ENCODE data around the gene ZNF329. TPM values are rescaled to one million over a fixed set of nuclear protein-coding genes. Genes with fewer than 3 reads are reported as not detected.

Gene ZNF329
- total RNA-seq, 1 donor from 2014 or later, result 21.8 TPM

DNA sequence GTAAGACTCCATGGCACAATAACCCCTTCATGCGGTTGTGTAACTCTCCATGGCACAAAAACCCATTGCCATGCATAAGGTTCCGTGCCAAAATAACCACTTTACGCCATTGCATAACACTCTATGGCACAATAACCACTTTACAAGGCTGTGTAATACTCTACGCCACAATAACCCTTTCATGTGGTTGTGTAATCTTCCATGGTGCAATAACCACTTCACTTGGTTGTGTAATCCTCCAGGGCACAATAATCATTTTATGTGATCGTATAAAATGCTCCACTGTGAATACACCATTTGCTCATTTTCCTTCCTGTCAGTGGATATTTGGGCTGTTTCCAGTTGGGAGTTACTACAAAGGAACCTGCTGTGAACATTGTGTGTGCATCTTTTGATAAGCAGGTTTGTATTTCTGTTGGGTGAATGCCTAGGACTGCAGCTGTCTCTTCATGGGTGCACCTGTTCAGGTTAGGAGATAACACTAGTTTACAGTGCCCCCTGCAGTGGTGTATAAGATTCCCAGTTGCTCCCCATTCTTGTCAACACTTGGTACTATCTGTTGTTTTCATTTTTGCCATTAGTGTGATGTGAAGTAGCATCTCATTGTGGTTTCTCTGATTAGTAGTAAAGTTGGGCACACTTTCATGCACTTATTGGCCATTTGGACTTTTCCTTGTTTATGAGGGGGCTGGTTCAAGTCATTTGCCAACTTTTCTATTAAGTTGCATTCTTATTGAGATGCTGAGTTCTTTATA, 31.4 kb downstream of the ZNF329 start:
- no peak for DNase-seq (ENCODE audit: low read depth)

GRCh38 chr19:58117841-58118575, 32.6 kb downstream of the ZNF329 start:
- no peak for DNase-seq (ENCODE audit: low read depth)

GRCh38 chr19:58108546-58108817, 42.1 kb downstream of the ZNF329 start:
- no peak for DNase-seq (ENCODE audit: low read depth)

- no peak for DNase-seq (ENCODE audit: low read depth)
These were observed 42.6 kb downstream of the ZNF329 start for GRCh38 chr19:58107778-58108545.

DNA sequence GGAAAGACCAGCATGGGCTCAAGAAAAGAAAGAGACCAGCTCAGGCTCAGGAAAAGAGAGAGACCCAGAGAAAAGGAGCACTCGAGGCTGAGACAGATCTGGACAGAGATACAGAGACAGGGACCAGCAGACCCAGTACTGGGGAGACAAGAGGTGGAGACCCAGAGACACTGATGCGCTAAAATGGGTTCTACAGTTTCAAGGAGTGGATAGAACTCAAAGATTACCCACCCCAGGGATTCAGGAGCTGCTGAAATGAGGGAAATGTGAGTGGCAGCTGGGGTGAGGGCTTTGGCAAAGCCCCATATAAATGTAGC, 51.9 kb downstream of the ZNF329 start:
- no peak for DNase-seq (ENCODE audit: low read depth)

- DNase-seq (ENCODE audit: low read depth), result peak; percentile 86
These were observed 52.6 kb downstream of the ZNF329 start, which contains the start of gene ZSCAN18 for GRCh38 chr19:58097781-58098681. ZSCAN18 (minus strand) TSS chr19:58098231; CDS start chr19:58090267, 7,964 bp downstream.

DNA sequence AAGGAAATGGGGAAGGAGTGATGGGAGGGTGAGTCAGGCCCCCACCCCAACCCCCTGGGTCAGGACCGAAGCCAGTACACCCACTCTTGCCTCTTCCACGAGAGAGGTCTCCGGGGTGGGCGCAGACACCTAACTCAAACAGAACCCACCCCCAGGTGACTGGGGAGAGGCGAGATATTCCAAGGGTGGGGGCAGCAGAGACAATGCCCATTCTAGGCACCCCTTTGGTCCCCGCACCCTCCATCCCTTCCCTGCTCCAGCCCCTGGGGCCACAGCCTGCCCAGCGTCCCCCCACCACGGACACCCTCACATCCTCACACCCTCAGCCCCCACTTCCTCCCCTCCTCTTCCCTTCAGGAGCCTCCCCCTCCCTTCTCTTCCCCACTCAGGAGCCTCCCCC, 53.2 kb downstream of the ZNF329 start:
- no peak for DNase-seq (ENCODE audit: low read depth)

DNA sequence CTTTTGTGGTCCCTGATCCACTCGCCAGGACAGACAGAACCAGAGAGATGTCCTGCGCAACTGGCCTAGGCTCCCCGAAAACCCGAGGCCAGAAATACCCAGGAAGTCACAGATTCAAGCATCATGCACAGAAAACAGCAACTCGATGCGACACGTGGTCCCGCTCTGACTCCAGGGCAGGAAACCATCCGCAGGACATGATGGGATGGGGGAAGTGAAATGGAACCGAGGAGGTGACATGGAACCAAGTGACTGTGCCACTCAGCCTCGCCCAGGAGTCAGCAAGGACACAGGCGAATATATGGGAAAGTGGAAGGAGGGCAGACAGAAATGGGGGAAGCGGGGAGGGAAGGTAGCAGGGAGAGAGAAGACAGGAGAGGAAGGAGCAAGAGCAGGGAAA, 53.7 kb downstream of the ZNF329 start:
- DNase-seq (ENCODE audit: low read depth), result no peak

- DNase-seq (ENCODE audit: low read depth), result no peak
These were observed 55.3 kb downstream of the ZNF329 start for GRCh38 chr19:58095328-58095727.

GRCh38 chr19:58093071-58093470, 57.5 kb downstream of the ZNF329 start:
- DNase-seq (ENCODE audit: low read depth), result no peak

GRCh38 chr19:58091251-58091995, 59.2 kb downstream of the ZNF329 start:
- no peak for DNase-seq (ENCODE audit: low read depth)

- DNase-seq (ENCODE audit: low read depth), result no peak
These were observed 60.7 kb downstream of the ZNF329 start for GRCh38 chr19:58089846-58090245.

- no peak for DNase-seq (ENCODE audit: low read depth)
These were observed 62.0 kb downstream of the ZNF329 start for GRCh38 chr19:58088521-58089052.

DNA sequence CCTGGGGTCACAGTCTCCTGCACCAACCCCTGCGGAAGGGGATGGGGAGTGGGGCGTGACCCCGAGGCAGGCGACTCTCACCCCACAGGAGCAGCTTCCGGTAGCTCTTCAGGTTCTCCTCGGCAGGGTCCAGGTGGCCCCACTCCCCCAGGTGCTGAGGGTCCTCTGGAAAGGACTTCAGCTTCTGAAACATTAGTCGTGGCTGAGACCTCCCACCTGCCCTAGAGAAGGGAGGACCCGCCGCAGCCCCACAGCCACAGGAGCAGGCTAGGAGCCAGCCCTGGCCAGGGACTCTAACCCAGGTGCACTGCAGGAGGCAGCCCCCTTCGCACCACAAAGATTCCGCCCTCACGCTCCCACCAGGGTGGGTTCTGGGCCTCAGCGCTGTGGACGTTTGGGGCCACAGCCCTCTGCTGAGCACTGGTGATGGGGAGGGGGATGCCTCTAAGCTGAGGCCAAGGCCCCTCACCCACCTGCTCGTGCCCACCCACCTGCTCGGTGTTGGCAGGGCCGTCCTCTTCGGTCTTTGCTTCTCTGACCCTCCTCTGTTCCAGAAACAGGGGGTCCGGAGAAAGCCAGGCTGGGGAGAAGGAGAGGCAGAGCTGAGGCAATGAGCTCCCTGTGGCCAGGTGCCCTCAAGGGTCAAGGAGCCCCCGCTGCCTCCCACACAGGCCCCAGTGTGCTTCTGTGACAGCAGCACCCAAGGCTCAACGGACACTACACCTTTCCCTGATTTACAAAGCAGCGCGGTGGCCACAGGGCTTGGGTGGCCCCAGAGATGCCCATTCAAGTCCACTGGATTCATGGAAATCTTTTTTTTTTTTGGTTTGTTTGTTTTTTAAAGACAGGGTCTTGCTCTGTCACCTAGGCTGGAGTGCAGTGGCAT, 63.5 kb downstream of the ZNF329 start:
- no peak for DNase-seq (ENCODE audit: low read depth)

GRCh38 chr19:58085348-58085875, 65.2 kb downstream of the ZNF329 start:
- no peak for DNase-seq (ENCODE audit: low read depth)

DNA sequence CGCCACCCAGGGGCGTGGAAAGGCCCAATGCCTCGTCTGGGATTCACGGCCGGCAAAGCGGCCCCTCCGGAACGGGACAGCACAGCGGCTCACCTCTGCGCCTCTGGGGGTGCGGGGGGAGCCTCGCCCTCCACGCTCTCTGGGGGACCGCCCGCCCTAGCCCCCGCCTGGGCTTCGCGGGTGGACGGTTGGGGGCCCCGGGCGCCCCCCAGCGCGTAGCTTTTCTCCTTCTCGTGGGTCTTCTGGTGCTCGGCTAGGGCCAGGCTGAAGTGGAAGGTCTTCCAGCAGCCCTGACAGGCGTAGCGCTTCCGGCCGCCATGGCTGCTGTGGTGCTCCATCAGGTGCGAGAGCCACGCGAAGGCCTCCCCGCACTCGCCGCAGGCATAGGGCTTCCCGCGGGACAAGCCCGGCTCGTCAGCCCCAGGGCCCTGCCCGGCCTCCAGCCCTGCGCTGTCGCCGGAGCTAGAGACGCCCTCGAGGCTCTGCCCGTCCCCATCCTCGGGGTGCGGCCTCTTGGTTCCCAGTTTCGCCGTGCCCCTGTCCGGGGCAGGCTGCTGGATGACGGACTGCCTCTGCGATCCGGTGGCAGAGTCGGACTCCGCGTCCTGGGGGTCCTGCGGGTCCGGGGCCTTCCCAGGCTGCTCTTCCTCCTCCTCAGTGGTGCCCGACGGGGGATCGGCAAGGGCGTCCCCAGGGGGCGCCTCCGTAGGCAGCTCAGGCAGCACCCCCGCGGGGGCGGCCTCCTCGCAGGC, 65.8 kb downstream of the ZNF329 start:
- DNase-seq (ENCODE audit: low read depth), result no peak

- no peak for DNase-seq (ENCODE audit: low read depth)
These were observed 67.6 kb downstream of the ZNF329 start for GRCh38 chr19:58083021-58083420.

GRCh38 chr19:58079792-58080191, 70.8 kb downstream of the ZNF329 start:
- DNase-seq (ENCODE audit: low read depth), result no peak
